Uterus (tissue), 4 donors: ENCODE data around the gene ACTA2. TPM values are rescaled to one million over a fixed set of nuclear protein-coding genes. Genes with fewer than 3 reads are reported as not detected.

Experiments
- DNase-seq, 2 donors: peaks; one replicate each; pipeline ENCODE4 v3.0.0-alpha.2; 2019 to 2020
- H3K27ac ChIP-seq, 2 donors: fragments of 200-600 bp; sonication (generic); 1 replicate in 1 of 2; 2 replicates in 1 of 2; pipeline ENCODE4 v1.5.1; 2016 to 2018
- H3K27me3 ChIP-seq, 2 donors: fragments of 200-600 bp; sonication (generic); one replicate each; pipeline ENCODE4 v1.5.1; 2018 to 2019; ENCODE audit warnings: control low read depth in 1 of 2
- H3K36me3 ChIP-seq, 2 donors: fragments of 200-600 bp; sonication (generic); one replicate each; pipeline ENCODE4 v1.5.1; 2019; ENCODE audit warnings: control low read depth in 1 of 2
- H3K4me1 ChIP-seq, 2 donors: fragments of 200-600 bp; sonication (generic); one replicate each; pipeline ENCODE4 v1.5.1; 2018 to 2019; ENCODE audit warnings: control low read depth in 1 of 2
- H3K4me3 ChIP-seq, 2 donors: fragments of 200-600 bp; sonication (generic); 1 replicate in 1 of 2; 2 replicates in 1 of 2; pipeline ENCODE4 v1.5.1; 2018 to 2019; ENCODE audit warnings: mild to moderate bottlenecking in 1 of 2
- H3K9me3 ChIP-seq, 2 donors: fragments of 200-600 bp; sonication (generic); one replicate each; pipeline ENCODE4 v1.5.1; 2019; ENCODE audit warnings: control low read depth in 1 of 2
- POLR2A ChIP-seq, 2 donors: fragments of 450-650 bp; IDR thresholded peaks; one replicate each; pipeline ENCODE4 v1.6.1; 2016; ENCODE audit warnings: antibody characterized with exemption in 2 of 2, mild to moderate bottlenecking in 1 of 2, moderate library complexity in 1 of 2
- intact Hi-C: fragments of 100-400 bp; cut with DNase I; formaldehyde crosslinking; loops from one replicate; pipeline ENCODE4 v1.15.1; 2023; ENCODE audit warnings: low total_unique reads
- total RNA-seq, 4 donors: library from RNA; depleted of rRNA in 3 of 4; stranded (reverse); fragments of >200 nt in 3 of 4; gene quantifications; one replicate each; pipeline versions ENCODE4 v1.1.0 to v1.2.4, GENCODE V29; 2014 to 2023
- TF ChIP-seq, protein P1 (sequence below), 4 experiments: fragments of 200-600 bp in 2 of 4; fragments of 450-650 bp in 2 of 4; sonication (generic) in 2 of 4; IDR thresholded peaks; one replicate each; pipeline ENCODE4 v1.5.1; 2016 to 2019; ENCODE audit warnings: antibody characterized with exemption in 4 of 4, mild to moderate bottlenecking in 2 of 4, moderate library complexity in 1 of 4
- donor health status: DM: yes; HTN: yes; CAD: no.

The ACTA2 gene
- total RNA-seq, 4 donors from 2014 or later, result 2,685 to 5,347 (median 3,837) TPM

GRCh38 chr10:88898727-88899126 lies 53.8 kb downstream of the ACTA2 start:
- Histone ChIP-seq H3K4me1 (no peaks in the 10 kb centered on the region), H3K36me3 (no peaks in the 10 kb centered on the region), H3K27ac (no peak overlapping the region), H3K4me3 (no peak overlapping the region), H3K9me3 (no peaks in the 10 kb centered on the region), H3K27me3 (no peaks in the 10 kb centered on the region)
- intact Hi-C loops, result no loop called here
- TF ChIP-seq, protein P1, sequence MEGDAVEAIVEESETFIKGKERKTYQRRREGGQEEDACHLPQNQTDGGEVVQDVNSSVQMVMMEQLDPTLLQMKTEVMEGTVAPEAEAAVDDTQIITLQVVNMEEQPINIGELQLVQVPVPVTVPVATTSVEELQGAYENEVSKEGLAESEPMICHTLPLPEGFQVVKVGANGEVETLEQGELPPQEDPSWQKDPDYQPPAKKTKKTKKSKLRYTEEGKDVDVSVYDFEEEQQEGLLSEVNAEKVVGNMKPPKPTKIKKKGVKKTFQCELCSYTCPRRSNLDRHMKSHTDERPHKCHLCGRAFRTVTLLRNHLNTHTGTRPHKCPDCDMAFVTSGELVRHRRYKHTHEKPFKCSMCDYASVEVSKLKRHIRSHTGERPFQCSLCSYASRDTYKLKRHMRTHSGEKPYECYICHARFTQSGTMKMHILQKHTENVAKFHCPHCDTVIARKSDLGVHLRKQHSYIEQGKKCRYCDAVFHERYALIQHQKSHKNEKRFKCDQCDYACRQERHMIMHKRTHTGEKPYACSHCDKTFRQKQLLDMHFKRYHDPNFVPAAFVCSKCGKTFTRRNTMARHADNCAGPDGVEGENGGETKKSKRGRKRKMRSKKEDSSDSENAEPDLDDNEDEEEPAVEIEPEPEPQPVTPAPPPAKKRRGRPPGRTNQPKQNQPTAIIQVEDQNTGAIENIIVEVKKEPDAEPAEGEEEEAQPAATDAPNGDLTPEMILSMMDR (IDR thresholded peaks at IDR 0.05), result no peak
- no peak for TF ChIP-seq POLR2A (IDR thresholded peaks at IDR 0.05)
- DNase-seq, result no peak

GRCh38 chr10:88896994-88897853 lies 55.3 kb downstream of the ACTA2 start:
- no peak for TF ChIP-seq POLR2A (IDR thresholded peaks at IDR 0.05)
- TF ChIP-seq, protein P1 (IDR thresholded peaks at IDR 0.05), result no peak
- Histone ChIP-seq H3K36me3 (no peaks in the 10 kb centered on the region), H3K27ac (peak overlapping the region; percentile 8 to 60), H3K4me1 (no peaks in the 10 kb centered on the region), H3K27me3 (no peaks in the 10 kb centered on the region), H3K4me3 (no peak overlapping the region), H3K9me3 (no peaks in the 10 kb centered on the region)
- DNase-seq, result no peak
- intact Hi-C loops, result no loop called here

DNA sequence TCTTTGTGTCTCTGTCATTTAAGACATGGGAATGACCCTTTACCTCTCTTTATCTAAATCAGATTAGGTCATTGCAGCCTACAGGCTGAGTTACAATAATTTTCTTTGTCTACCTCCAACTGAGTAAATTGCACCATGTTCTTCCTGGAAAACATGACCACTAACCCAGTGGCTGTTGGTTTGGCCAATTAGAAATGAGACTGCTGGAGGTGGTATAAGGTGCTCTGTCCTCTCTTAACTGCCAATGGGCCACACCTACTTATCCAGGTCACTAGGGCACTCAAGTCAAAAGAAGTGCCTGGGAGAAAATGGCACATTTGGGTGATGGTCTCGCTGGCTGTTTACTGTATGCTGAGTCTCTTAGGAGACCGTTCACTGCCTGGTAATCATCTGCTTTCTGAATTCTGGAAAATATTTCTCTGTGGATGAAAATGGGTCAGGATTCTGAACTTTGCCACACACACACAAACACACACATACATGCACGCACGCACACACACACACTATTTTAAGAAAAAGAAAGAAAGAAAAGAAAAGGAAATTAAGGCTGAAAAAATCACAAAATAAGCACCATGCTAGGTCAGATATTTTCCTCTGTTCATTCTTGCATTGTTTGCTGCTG lies 56.1 kb downstream of the ACTA2 start:
- intact Hi-C loops, result no loop called here
- no peak for DNase-seq
- Histone ChIP-seq H3K9me3 (no peaks in the 10 kb centered on the region), H3K36me3 (no peaks in the 10 kb centered on the region), H3K27ac (peak overlapping the region in 1 of 2 donors; percentile 60), H3K4me3 (no peak overlapping the region), H3K27me3 (no peaks in the 10 kb centered on the region), H3K4me1 (no peaks in the 10 kb centered on the region)
- TF ChIP-seq, protein P1 (IDR thresholded peaks at IDR 0.05), result no peak
- TF ChIP-seq POLR2A (IDR thresholded peaks at IDR 0.05), result no peak

GRCh38 chr10:88895250-88895649 lies 57.3 kb downstream of the ACTA2 start:
- DNase-seq, result no peak
- Histone ChIP-seq H3K4me1 (no peaks in the 10 kb centered on the region), H3K4me3 (no peak overlapping the region), H3K9me3 (no peaks in the 10 kb centered on the region), H3K27ac (peak overlapping the region in 1 of 2 donors; percentile 40), H3K36me3 (no peaks in the 10 kb centered on the region), H3K27me3 (no peaks in the 10 kb centered on the region)
- intact Hi-C loops, result no loop called here
- TF ChIP-seq, protein P1 (IDR thresholded peaks at IDR 0.05), result no peak
- TF ChIP-seq POLR2A (IDR thresholded peaks at IDR 0.05), result no peak

DNA sequence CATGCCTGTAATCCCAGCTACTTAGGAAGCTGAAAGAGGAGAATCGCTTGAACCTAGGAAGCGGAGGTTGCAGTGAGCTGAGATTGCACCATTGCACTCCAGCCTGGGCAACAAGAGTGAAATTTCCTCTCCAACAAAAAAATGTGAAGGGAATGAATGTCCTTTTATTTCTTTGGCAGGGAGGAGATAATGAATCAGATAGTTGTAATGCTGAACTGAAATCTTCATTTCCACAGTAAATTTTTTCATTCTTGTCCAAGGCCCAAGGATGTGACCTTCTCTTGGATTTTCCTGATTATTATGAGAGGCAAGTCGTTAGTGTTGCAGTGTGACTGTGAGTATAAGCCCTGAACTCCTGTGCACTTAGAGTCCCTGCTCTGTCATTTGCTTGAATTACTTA lies 59.0 kb downstream of the ACTA2 start:
- Histone ChIP-seq H3K9me3 (no peaks in the 10 kb centered on the region), H3K27ac (peak overlapping the region; percentile 37 to 49), H3K4me3 (no peak overlapping the region), H3K4me1 (no peaks in the 10 kb centered on the region), H3K36me3 (no peaks in the 10 kb centered on the region), H3K27me3 (no peaks in the 10 kb centered on the region)
- DNase-seq, result peak in 1 of 2 donors; percentile 26
- intact Hi-C loops, result no loop called here
- no peak for TF ChIP-seq POLR2A (IDR thresholded peaks at IDR 0.05)
- TF ChIP-seq, protein P1 (IDR thresholded peaks at IDR 0.05), result no peak
